OCI-LY3 (cell line): ENCODE results near the gene MRM2.

Experiments
- H2AFZ ChIP-seq: fragments of 200-600, 300-600 bp; shearing (Covaris generic); 2 replicates; pipeline ENCODE4 v1.6.0; 2014; ENCODE audit warnings: antibody characterized with exemption, low read depth, low read length
- H3K27ac ChIP-seq: fragments of 200-600, 300-600 bp; sonication (generic); 2 replicates; pipeline ENCODE4 v1.5.1; 2014; ENCODE audit warnings: mild to moderate bottlenecking, low read length, moderate library complexity, mixed read lengths
- H3K27me3 ChIP-seq: fragments of 200-600, 300-600 bp; sonication (generic); 2 replicates; pipeline ENCODE4 v1.6.1; 2014; ENCODE audit warnings: low read depth, low read length, mixed read lengths
- H3K36me3 ChIP-seq: fragments of 200-600, 300-600 bp; sonication (generic); replicated peaks from 2 replicates; pipeline ENCODE3; 2014; ENCODE audit warnings: low read depth, low read length, mixed read lengths
- H3K4me1 ChIP-seq: fragments of 300-600, 200-600 bp; sonication (generic); 2 replicates; pipeline ENCODE4 v1.6.1; 2014; ENCODE audit warnings: low read length, mixed read lengths
- H3K4me2 ChIP-seq: fragments of 200-600, 300-600 bp; sonication (generic); 2 replicates; pipeline ENCODE4 v1.6.1; 2014; ENCODE audit warnings: low read length, mixed read lengths
- H3K4me3 ChIP-seq: fragments of 300-600, 200-600 bp; sonication (generic); 2 replicates; pipeline ENCODE4 v1.5.1; 2014; ENCODE audit warnings: antibody characterized with exemption, mild to moderate bottlenecking, low read length, moderate library complexity
- H3K79me2 ChIP-seq: fragments of 300-600, 200-600 bp; shearing (Covaris generic); 2 replicates; pipeline ENCODE4 v1.6.1; 2014; ENCODE audit warnings: mild to moderate bottlenecking, low read length, mixed read lengths
- H3K9ac ChIP-seq: fragments of 300-600, 200-600 bp; shearing (Covaris generic); 2 replicates; pipeline ENCODE4 v1.6.0; 2014; ENCODE audit warnings: mild to moderate bottlenecking, low read length, moderate library complexity
- H3K9me3 ChIP-seq: fragments of 200-600, 300-600 bp; shearing (Covaris generic); 2 replicates; pipeline ENCODE4 v1.6.1; 2014; ENCODE audit warnings: low read length, mixed read lengths; ENCODE audit not compliant: insufficient read depth
- H4K20me1 ChIP-seq: fragments of 200-600, 300-600 bp; sonication (generic); 2 replicates; pipeline ENCODE4 v1.6.1; 2016; ENCODE audit warnings: low read length, mixed read lengths; ENCODE audit not compliant: insufficient read depth
- CTCF ChIP-seq: fragments of 200-600, 300-600 bp; sonication (generic); IDR thresholded peaks from 2 replicates; pipeline ENCODE4 v1.5.1; 2014; ENCODE audit warnings: antibody characterized with exemption, low read length, low read depth
- EZH2phosphoT487 ChIP-seq: fragments of 200-600 bp; shearing (Covaris generic); IDR thresholded peaks from 2 replicates; pipeline ENCODE4 v1.6.1; 2018; ENCODE audit warnings: antibody characterized with exemption, mixed run types, low read depth

MRM2 gene

GRCh38 chr7:2196381-2197378, 45.3 kb downstream of the MRM2 start:
- Histone ChIP-seq H3K4me1 (no peaks in the 10 kb centered on the region), H3K4me3 (no peak overlapping the region), H4K20me1 (no peaks in the 10 kb centered on the region), H3K36me3 (peaks cover 18% of the 10 kb centered on the region), H3K27me3 (no peaks in the 10 kb centered on the region), H3K27ac (no peak overlapping the region), H3K4me2 (no peak overlapping the region), H3K9me3 (no peaks in the 10 kb centered on the region), H3K79me2 (no peaks in the 10 kb centered on the region), H3K9ac (no peak overlapping the region), H2AFZ (no peak overlapping the region)
- no peak for TF ChIP-seq EZH2phosphoT487
- TF ChIP-seq CTCF: no peak

- H3K9me3 ChIP-seq: no peaks in the 10 kb centered on the region
- no peaks in the 10 kb centered on the region for H4K20me1 ChIP-seq
- H3K9ac ChIP-seq: no peak overlapping the region
- H2AFZ ChIP-seq: no peak overlapping the region
- H3K4me1 ChIP-seq: no peaks in the 10 kb centered on the region
- no peak overlapping the region for H3K27ac ChIP-seq
- no peak overlapping the region for H3K4me2 ChIP-seq
- peaks cover 18% of the 10 kb centered on the region for H3K36me3 ChIP-seq
- no peaks in the 10 kb centered on the region for H3K79me2 ChIP-seq
- TF ChIP-seq CTCF (no peak), EZH2phosphoT487 (no peak)
- H3K27me3 ChIP-seq: no peaks in the 10 kb centered on the region
- H3K4me3 ChIP-seq: no peak overlapping the region
Measured at GRCh38 chr7:2195400-2196246, 46.4 kb downstream of the MRM2 start.

- H3K4me3 ChIP-seq: no peak overlapping the region
- H3K27me3 ChIP-seq: no peaks in the 10 kb centered on the region
- no peak overlapping the region for H3K4me2 ChIP-seq
- no peaks in the 10 kb centered on the region for H3K79me2 ChIP-seq
- H3K4me1 ChIP-seq: no peaks in the 10 kb centered on the region
- no peak overlapping the region for H3K27ac ChIP-seq
- H3K9me3 ChIP-seq: no peaks in the 10 kb centered on the region
- H4K20me1 ChIP-seq: no peaks in the 10 kb centered on the region
- TF ChIP-seq EZH2phosphoT487 (no peak), CTCF (no peak)
- peaks cover 20% of the 10 kb centered on the region for H3K36me3 ChIP-seq
- H2AFZ ChIP-seq: no peak overlapping the region
- H3K9ac ChIP-seq: no peak overlapping the region
Measured at GRCh38 chr7:2193575-2194305, 48.3 kb downstream of the MRM2 start.
